Measurements from ENCODE around the gene CREB3L1. TPM values are rescaled to one million over a fixed set of nuclear protein-coding genes. Genes with fewer than 3 reads are reported as not detected.

The CREB3L1 gene
- total RNA-seq, 1 experiment from 2014 or later: 1.1 TPM

DNA sequence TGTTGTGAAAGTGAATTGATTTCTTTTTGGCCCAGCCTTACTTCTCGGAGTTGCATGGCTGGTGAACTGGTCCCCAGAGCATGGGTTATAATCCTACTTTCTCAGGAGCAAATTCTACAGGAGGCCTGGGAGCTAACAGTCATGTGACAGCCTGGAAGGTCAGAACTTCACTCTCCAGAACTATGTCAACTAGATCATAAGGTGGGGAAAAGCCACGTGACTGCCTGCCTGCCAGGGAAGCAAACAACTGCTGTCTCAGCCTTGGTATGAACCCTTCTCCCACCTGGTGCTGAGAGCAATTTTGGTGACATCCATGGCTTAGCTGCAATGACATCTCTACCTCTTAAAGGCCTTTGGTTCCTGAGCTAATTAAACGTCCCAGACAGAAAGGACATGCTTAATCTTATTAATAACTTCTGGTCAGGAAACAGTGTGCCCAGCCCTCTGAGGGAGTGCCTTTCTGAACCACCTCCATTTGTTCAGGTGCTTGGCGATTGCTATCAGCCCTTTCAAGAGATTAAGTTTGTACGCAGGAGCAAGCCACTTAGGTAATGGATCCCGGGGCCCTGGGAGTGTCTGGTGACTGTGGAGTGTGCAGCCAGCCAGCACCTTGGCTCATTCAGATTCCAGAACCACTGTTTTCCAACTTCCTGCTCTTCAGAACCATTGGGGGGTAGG is 1.4 kb upstream of the CREB3L1 start:
- peaks cover 13% of the 10 kb centered on the region for H3K27me3 ChIP-seq (ENCODE audit: low read length)
- H3K9ac ChIP-seq (ENCODE audit: low read length): no peak overlapping the region
- H3K9me2 ChIP-seq (replicated peaks; ENCODE audit: low read length): no peaks in the 10 kb centered on the region
- H2AFZ ChIP-seq (ENCODE audit: low read length): no peak overlapping the region
- peaks cover 29% of the 10 kb centered on the region for H3K4me1 ChIP-seq (ENCODE audit: insufficient read depth, low read length)
- ATAC-seq (no peak), DNase-seq (no peak)
- BruUV-seq (replicated peaks): no TSS peak
- no peaks in the 10 kb centered on the region for H3K79me2 ChIP-seq (ENCODE audit: low read length)
- H3K27ac ChIP-seq (ENCODE audit: low read length): no peak overlapping the region
- no peaks in the 10 kb centered on the region for H3K9me3 ChIP-seq (ENCODE audit: low read length)
- TF ChIP-seq EZH2phosphoT487 (IDR thresholded peaks at IDR 0.05; ENCODE audit: borderline replicate concordance, low read length) (no peak), EZH2 (IDR thresholded peaks at IDR 0.05; ENCODE audit: low read length, unreplicated experiment) (no peak)
- TF ChIP-seq, protein P1, sequence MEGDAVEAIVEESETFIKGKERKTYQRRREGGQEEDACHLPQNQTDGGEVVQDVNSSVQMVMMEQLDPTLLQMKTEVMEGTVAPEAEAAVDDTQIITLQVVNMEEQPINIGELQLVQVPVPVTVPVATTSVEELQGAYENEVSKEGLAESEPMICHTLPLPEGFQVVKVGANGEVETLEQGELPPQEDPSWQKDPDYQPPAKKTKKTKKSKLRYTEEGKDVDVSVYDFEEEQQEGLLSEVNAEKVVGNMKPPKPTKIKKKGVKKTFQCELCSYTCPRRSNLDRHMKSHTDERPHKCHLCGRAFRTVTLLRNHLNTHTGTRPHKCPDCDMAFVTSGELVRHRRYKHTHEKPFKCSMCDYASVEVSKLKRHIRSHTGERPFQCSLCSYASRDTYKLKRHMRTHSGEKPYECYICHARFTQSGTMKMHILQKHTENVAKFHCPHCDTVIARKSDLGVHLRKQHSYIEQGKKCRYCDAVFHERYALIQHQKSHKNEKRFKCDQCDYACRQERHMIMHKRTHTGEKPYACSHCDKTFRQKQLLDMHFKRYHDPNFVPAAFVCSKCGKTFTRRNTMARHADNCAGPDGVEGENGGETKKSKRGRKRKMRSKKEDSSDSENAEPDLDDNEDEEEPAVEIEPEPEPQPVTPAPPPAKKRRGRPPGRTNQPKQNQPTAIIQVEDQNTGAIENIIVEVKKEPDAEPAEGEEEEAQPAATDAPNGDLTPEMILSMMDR (conservative IDR thresholded peaks at IDR 0.05; ENCODE audit: low read depth, low read length): no peak
- no peak overlapping the region for H3K4me2 ChIP-seq (ENCODE audit: low read length)
- POLR2A ChIA-PET (ENCODE audit: unreplicated experiment): no interaction called here
- intact Hi-C loops (cut with micrococcal nuclease): no loop called here
- no peaks in the 10 kb centered on the region for H4K20me1 ChIP-seq (ENCODE audit: low read length)
- CTCF ChIA-PET: interaction anchor here (0.7 kb wide), 1 partner anchor 38 kb away, joined by 3 read pairs; no protein-coding TSS in a partner anchor
- no peaks in the 10 kb centered on the region for H3K36me3 ChIP-seq (ENCODE audit: low read depth, low read length)
- peaks cover 5% of the 10 kb centered on the region for H3F3A ChIP-seq (ENCODE audit: low read length, unreplicated experiment)
- H3K4me3 ChIP-seq (ENCODE audit: low read length): no peak overlapping the region

DNA sequence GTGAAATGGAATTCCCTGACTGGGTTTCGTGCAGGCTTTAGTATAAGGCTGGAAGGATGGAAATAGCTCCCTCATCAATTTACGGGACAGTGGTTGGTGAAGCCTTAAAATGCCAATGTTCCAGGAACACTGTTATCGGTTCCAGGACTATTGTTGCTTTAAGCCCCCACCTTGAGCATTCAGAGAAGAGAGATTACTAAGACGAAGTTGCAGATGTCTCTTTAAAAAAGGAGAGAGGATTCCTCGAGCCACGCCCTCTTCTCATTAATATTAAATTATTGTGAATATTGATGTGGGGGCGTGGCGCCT is 195 bp upstream of the CREB3L1 start:
- H3K79me2 ChIP-seq (ENCODE audit: low read length): no peaks in the 10 kb centered on the region
- no peaks in the 10 kb centered on the region for H3K9me3 ChIP-seq (ENCODE audit: low read length)
- no peak overlapping the region for H2AFZ ChIP-seq (ENCODE audit: low read length)
- peaks cover 13% of the 10 kb centered on the region for H3K27me3 ChIP-seq (ENCODE audit: low read length)
- peaks cover 26% of the 10 kb centered on the region for H3K4me1 ChIP-seq (ENCODE audit: insufficient read depth, low read length)
- no peaks in the 10 kb centered on the region for H4K20me1 ChIP-seq (ENCODE audit: low read length)
- no peak overlapping the region for H3K9ac ChIP-seq (ENCODE audit: low read length)
- TF ChIP-seq EZH2 (IDR thresholded peaks at IDR 0.05; ENCODE audit: low read length, unreplicated experiment): no peak
- TF ChIP-seq, protein P1 (conservative IDR thresholded peaks at IDR 0.05; ENCODE audit: low read depth, low read length): no peak
- no peak for TF ChIP-seq EZH2phosphoT487 (IDR thresholded peaks at IDR 0.05; ENCODE audit: borderline replicate concordance, low read length)
- H3K9me2 ChIP-seq (replicated peaks; ENCODE audit: low read length): no peaks in the 10 kb centered on the region
- no peak overlapping the region for H3K27ac ChIP-seq (ENCODE audit: low read length)
- H3K4me3 ChIP-seq (ENCODE audit: low read length): peak overlapping the region; percentile 63
- intact Hi-C loops (cut with micrococcal nuclease): no loop called here
- H3K36me3 ChIP-seq (ENCODE audit: low read depth, low read length): no peaks in the 10 kb centered on the region
- ATAC-seq (no peak), DNase-seq (peak; percentile 48)
- peak overlapping the region; percentile 79 for H3K4me2 ChIP-seq (ENCODE audit: low read length)
- ChIA-PET CTCF (no interaction called here), POLR2A (ENCODE audit: unreplicated experiment) (no interaction called here)
- H3F3A ChIP-seq (ENCODE audit: low read length, unreplicated experiment): peaks cover 5% of the 10 kb centered on the region
- BruUV-seq (replicated peaks): no TSS peak

DNA sequence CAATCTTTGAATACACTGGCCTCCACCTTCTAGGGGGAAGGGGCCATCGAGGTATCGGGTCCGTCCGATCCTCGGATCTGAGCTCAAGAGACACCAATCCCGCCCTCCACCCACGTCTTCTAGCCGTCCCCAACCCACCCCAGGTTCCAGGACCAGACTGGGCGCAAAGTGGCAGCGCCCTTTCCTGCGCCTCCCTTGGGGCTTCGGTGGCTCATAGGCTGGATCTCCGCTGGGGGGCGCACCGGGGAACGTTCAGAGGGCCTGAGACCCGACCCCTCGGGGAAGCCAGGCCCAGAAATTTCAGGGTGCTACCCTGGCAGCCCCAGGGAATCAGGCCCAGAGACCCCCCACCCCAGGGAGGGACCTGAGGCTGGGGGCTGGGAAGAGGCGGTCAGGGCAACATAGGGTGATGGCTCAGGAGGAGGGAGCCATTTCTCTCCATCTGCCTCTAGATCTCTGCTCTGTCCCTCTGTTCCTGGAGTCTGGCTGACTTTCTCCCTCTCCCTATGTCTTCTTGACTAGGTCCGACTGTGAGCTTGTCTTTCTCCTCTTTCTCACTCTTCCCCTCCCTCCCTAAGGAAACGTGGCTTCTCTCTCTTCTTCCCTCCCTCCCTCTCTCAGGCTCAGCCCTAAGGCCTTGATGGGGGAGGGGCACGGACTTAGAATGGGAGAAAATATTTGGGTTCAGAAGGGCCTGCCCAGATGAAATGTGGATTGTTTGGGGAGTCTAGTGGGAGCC is 1.1 kb downstream of the CREB3L1 start:
- DNase-seq: no peak
- Histone ChIP-seq H3K9me3 (ENCODE audit: low read length) (no peaks in the 10 kb centered on the region), H3K4me3 (ENCODE audit: low read length) (peak overlapping the region; percentile 63), H4K20me1 (ENCODE audit: low read length) (no peaks in the 10 kb centered on the region), H3K4me2 (ENCODE audit: low read length) (peak overlapping the region; percentile 79), H3K79me2 (ENCODE audit: low read length) (no peaks in the 10 kb centered on the region), H3K36me3 (ENCODE audit: low read depth, low read length) (no peaks in the 10 kb centered on the region), H3K9ac (ENCODE audit: low read length) (no peak overlapping the region), H3K27ac (ENCODE audit: low read length) (no peak overlapping the region), H3K27me3 (ENCODE audit: low read length) (peaks cover 13% of the 10 kb centered on the region), H3K9me2 (replicated peaks; ENCODE audit: low read length) (no peaks in the 10 kb centered on the region), H2AFZ (ENCODE audit: low read length) (peak overlapping the region; percentile 56; the same call in 1 of the 2 replicates), H3K4me1 (ENCODE audit: insufficient read depth, low read length) (peaks cover 13% of the 10 kb centered on the region), H3F3A (ENCODE audit: low read length, unreplicated experiment) (peaks cover under 1% of the 10 kb centered on the region)
- TF ChIP-seq EZH2phosphoT487 (IDR thresholded peaks at IDR 0.05; ENCODE audit: borderline replicate concordance, low read length) (no peak), EZH2 (IDR thresholded peaks at IDR 0.05; ENCODE audit: low read length, unreplicated experiment) (no peak)
- TF ChIP-seq, protein P1 (conservative IDR thresholded peaks at IDR 0.05; ENCODE audit: low read depth, low read length): peak; percentile 58
- intact Hi-C loops (cut with micrococcal nuclease): no loop called here
- ChIA-PET CTCF (interaction anchor here (0.6 kb wide), 2 partner anchors 305 to 544 kb away, joined by 4 read pairs; no protein-coding TSS in a partner anchor), POLR2A (ENCODE audit: unreplicated experiment) (interaction anchor here (0.6 kb wide), 1 partner anchor 29 kb away, joined by 7 read pairs; no protein-coding TSS in a partner anchor)
- ATAC-seq: peak; percentile 4; the same call in 1 of the 2 replicates
- no TSS peak for BruUV-seq (replicated peaks)
